ENCODE measurements around the gene TIPARP.

- TF ChIP-seq CTCF (IDR thresholded peaks at IDR 0.05) (no peak), POLR2A (IDR thresholded peaks at IDR 0.05) (no peak)
Observed at GRCh38 chr3:156648086-156648485, 26.3 kb upstream of the TIPARP start.
